ENCODE data around the gene CLEC6A.

Gene CLEC6A

DNA sequence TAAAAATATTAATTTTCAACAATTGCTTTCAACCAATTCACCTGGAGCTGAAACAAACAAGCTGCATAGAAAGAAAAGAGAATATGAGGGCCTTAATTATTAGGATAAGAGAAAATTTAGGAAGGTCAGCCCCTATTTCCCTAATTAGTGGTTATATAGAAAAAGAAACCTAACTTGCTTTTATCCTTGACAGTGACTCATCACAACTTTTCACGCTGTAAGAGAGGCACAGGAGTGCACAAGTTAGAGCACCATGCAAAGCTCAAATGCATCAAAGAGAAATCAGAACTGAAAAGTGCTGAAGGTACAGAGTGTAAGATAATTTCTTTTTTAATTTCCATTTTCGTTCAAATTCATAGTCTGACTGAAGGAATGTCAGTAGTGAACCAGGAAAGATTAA lies 62.2 kb downstream of the CLEC6A start:
- Histone ChIP-seq H3K36me3 (ENCODE audit: control insufficient read depth, insufficient read depth, low read length) (no peaks in the 10 kb centered on the region), H3K4me3 (ENCODE audit: low read depth, low read length) (no peak overlapping the region), H3K27ac (no peak overlapping the region), H3K4me1 (no peaks in the 10 kb centered on the region), H3K27me3 (ENCODE audit: control insufficient read depth, insufficient read depth, low read length) (no peaks in the 10 kb centered on the region), H3K9ac (no peak overlapping the region), H3K79me2 (no peaks in the 10 kb centered on the region), H3K4me2 (ENCODE audit: low read length) (no peak overlapping the region), H2AFZ (no peak overlapping the region), H3K9me3 (ENCODE audit: control insufficient read depth, low read length) (no peaks in the 10 kb centered on the region)
- TF ChIP-seq, protein P1, sequence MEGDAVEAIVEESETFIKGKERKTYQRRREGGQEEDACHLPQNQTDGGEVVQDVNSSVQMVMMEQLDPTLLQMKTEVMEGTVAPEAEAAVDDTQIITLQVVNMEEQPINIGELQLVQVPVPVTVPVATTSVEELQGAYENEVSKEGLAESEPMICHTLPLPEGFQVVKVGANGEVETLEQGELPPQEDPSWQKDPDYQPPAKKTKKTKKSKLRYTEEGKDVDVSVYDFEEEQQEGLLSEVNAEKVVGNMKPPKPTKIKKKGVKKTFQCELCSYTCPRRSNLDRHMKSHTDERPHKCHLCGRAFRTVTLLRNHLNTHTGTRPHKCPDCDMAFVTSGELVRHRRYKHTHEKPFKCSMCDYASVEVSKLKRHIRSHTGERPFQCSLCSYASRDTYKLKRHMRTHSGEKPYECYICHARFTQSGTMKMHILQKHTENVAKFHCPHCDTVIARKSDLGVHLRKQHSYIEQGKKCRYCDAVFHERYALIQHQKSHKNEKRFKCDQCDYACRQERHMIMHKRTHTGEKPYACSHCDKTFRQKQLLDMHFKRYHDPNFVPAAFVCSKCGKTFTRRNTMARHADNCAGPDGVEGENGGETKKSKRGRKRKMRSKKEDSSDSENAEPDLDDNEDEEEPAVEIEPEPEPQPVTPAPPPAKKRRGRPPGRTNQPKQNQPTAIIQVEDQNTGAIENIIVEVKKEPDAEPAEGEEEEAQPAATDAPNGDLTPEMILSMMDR (IDR thresholded peaks at IDR 0.05): no peak

DNA sequence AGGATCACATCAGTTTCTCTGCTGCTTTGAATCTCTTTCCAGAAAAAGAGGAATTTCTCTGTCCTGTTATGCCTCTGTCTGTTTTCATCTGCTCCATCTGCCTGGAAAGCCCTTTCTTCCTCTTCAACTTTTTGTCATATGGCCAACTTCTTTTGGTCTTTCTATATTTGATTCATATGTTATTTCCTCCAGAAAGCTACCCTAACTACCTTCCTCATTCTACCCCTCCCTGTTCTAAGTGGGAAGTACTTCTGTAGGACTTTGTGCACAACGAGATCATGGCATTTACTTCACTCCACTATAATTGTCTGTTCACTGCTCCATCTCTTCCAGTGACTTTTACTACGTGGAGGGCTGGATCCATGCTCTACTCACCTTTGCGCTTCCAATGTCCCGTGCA lies 63.4 kb downstream of the CLEC6A start:
- H3K9me3 ChIP-seq (ENCODE audit: control insufficient read depth, low read length): no peaks in the 10 kb centered on the region

DNA sequence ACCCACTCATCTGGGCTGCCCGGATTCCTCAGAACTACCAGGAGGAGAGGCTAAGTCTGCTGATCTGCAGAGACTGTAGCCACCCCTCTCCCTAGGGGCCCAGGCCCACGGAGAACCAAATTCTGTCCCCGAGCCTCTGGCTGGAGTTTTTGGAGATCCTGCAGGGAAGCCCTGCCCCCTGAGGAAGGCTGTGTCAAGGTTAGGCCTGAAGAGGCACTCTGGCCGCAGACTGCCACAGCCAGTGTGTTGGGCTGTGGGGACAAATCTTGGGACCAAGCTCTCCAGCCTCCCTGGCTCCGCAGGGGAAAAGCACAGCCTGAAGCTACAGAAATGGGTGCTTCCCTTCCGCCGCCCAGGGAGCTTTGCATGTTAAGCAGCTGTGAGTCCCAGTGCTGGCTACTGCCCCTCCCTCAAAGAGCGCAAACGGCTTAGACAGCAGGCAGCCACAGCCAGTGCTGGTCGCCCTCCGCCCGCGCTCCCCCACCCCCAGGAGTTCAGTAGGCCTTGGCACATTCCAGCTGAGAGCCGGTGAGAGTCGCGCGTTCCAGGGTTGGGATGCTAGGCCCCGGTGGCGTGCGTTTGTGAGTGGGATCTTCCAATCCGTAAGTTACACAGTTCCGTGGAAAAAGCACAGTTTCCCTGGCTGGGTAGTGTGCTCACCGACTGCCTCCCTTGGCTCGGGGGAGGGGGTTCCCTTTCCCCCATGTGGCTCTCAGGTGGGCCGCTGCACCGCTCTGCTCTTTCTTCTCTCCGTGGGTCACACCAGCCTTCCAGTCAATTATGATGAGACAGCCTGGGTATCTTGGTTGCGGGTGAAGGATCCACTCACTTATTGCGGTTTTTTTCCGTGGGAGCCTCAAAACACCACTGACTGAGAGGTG lies 71.7 kb downstream of the CLEC6A start:
- H3K36me3 ChIP-seq (ENCODE audit: control insufficient read depth, insufficient read depth, low read length): no peaks in the 10 kb centered on the region
- H3K27me3 ChIP-seq (ENCODE audit: control insufficient read depth, insufficient read depth, low read length): no peaks in the 10 kb centered on the region
- no peaks in the 10 kb centered on the region for H3K79me2 ChIP-seq
- no peak overlapping the region for H3K4me3 ChIP-seq (ENCODE audit: low read depth, low read length)
- no peak overlapping the region for H3K27ac ChIP-seq
- no peak overlapping the region for H2AFZ ChIP-seq
- no peak overlapping the region for H3K4me2 ChIP-seq (ENCODE audit: low read length)
- no peaks in the 10 kb centered on the region for H3K9me3 ChIP-seq (ENCODE audit: control insufficient read depth, low read length)
- no peaks in the 10 kb centered on the region for H3K4me1 ChIP-seq
- H3K9ac ChIP-seq: no peak overlapping the region
- TF ChIP-seq, protein P1 (IDR thresholded peaks at IDR 0.05): no peak

More for the DNA sequence above, 63.4 kb downstream of the CLEC6A start:
- H3K4me2 ChIP-seq (ENCODE audit: low read length): no peak overlapping the region
- TF ChIP-seq, protein P1 (IDR thresholded peaks at IDR 0.05): no peak
- H3K79me2 ChIP-seq: no peaks in the 10 kb centered on the region
- H2AFZ ChIP-seq: no peak overlapping the region
- H3K9ac ChIP-seq: no peak overlapping the region
- H3K27ac ChIP-seq: no peak overlapping the region
- no peaks in the 10 kb centered on the region for H3K36me3 ChIP-seq (ENCODE audit: control insufficient read depth, insufficient read depth, low read length)
- no peaks in the 10 kb centered on the region for H3K27me3 ChIP-seq (ENCODE audit: control insufficient read depth, insufficient read depth, low read length)
- H3K4me1 ChIP-seq: no peaks in the 10 kb centered on the region
- no peak overlapping the region for H3K4me3 ChIP-seq (ENCODE audit: low read depth, low read length)
